ENCODE measurements around the gene ZNF71. TPM values are rescaled to one million over a fixed set of nuclear protein-coding genes. Genes with fewer than 3 reads are reported as not detected.

The ZNF71 gene
- total and polyA plus RNA-seq, 2 of the 8 experiments (the other 6 are each of a cell fraction or from before 2014, with no cell fraction given): 8.2 to 12.4 TPM

- TF ChIP-seq SIN3A (conservative IDR thresholded peaks at IDR 0.05 in 1 of 2, IDR thresholded peaks at IDR 0.05 in 1 of 2; ENCODE audit: low read depth in 1 of 2, low read length in 2 of 2): no peak; a peak in 1 of 4 replicates
- TF ChIP-seq, protein P1, sequence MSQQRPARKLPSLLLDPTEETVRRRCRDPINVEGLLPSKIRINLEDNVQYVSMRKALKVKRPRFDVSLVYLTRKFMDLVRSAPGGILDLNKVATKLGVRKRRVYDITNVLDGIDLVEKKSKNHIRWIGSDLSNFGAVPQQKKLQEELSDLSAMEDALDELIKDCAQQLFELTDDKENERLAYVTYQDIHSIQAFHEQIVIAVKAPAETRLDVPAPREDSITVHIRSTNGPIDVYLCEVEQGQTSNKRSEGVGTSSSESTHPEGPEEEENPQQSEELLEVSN (IDR thresholded peaks at IDR 0.05): no peak
- TF ChIP-seq SIRT6 (IDR thresholded peaks at IDR 0.05; ENCODE audit: low read length): no peak
- TF ChIP-seq RXRA (IDR thresholded peaks at IDR 0.05; ENCODE audit: insufficient read depth, low read depth, low read length): no peak
Measured at GRCh38 chr19:56594783-56595547, at the start of gene ZNF71 (continued).

All from H1 (cell line).